ENCODE results near the gene ST8SIA5. TPM values are rescaled to one million over a fixed set of nuclear protein-coding genes. Genes with fewer than 3 reads are reported as not detected.

The ST8SIA5 gene
- total RNA-seq, 1 experiment from 2014 or later: 0.54 TPM

DNA sequence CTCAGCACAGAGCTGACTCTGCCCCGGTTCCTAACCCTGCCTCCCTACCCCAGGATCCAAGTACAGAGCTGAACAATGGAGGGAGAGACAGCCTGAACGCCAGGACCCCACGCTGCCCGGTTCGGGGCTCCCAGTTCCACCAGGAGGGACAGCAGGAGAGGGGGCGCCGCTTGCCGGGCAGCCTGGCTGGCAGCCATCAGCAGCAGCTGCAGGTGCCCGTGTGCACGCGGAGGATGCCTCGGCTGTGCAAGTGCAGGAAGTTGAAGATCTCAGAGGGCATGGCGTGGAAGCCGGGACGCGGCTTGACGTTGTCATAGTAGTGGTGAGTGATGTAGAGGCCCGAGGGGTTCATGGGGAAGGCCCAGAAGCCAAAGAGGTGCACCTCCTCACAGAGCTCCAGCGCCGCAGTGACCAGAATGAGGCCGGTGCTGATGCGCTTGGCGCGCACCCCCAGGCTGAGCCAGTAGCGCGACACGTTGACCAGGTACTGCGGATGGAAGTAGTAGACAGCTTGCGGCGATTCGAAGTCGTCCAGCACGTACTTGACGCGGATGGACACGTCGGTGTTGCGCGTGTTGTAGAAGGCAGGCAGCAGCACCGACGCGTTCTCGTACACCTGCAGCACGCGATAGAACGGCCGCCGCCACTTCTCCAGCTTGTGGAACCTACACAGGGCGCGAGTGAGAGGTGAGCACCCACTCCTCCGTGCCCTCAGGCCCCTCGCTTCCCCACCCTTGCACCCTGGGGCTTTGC is 76.8 kb downstream of the ST8SIA5 start:
- ChIA-PET POLR2A (no interaction called here), RAD21 (ENCODE audit: low non-redundant PET in 1 of 2, low total read pairs in 2 of 2, uncharacterized antibody in 2 of 2, unreplicated experiment in 2 of 2) (no interaction called here), CTCF (no interaction called here)
- H3K79me2 ChIP-seq (ENCODE audit: insufficient read depth, low read length): no peaks in the 10 kb centered on the region
- peaks cover 0 to 3% of the 10 kb centered on the region in 2 experiments; a peak in 1 of 4 replicates for H3K4me1 ChIP-seq (ENCODE audit: control insufficient read depth in 1 of 2, insufficient read depth in 2 of 2, low read length in 2 of 2)
- no peak overlapping the region for H3K9ac ChIP-seq (ENCODE audit: low read length)
- TF ChIP-seq CBX3 (IDR thresholded peaks at IDR 0.05; ENCODE audit: low read depth) (no peak), FOSL1 (IDR thresholded peaks at IDR 0.05; ENCODE audit: low read depth) (no peak), JUND (IDR thresholded peaks at IDR 0.05) (no peak), EZH2 (IDR thresholded peaks at IDR 0.05) (no peak), SP1 (IDR thresholded peaks at IDR 0.05; ENCODE audit: low read depth) (no peak), SRF (IDR thresholded peaks at IDR 0.05; ENCODE audit: low read depth) (no peak), POLR2AphosphoS5 (IDR thresholded peaks at IDR 0.05; ENCODE audit: low read depth, low read length) (no peak)
- TF ChIP-seq, protein P1, sequence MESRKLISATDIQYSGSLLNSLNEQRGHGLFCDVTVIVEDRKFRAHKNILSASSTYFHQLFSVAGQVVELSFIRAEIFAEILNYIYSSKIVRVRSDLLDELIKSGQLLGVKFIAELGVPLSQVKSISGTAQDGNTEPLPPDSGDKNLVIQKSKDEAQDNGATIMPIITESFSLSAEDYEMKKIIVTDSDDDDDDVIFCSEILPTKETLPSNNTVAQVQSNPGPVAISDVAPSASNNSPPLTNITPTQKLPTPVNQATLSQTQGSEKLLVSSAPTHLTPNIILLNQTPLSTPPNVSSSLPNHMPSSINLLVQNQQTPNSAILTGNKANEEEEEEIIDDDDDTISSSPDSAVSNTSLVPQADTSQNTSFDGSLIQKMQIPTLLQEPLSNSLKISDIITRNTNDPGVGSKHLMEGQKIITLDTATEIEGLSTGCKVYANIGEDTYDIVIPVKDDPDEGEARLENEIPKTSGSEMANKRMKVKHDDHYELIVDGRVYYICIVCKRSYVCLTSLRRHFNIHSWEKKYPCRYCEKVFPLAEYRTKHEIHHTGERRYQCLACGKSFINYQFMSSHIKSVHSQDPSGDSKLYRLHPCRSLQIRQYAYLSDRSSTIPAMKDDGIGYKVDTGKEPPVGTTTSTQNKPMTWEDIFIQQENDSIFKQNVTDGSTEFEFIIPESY (IDR thresholded peaks at IDR 0.05; ENCODE audit: extremely low read depth, insufficient replicate concordance, low read length): no peak
- ATAC-seq (no peak), DNase-seq (ENCODE audit: low read depth, low spot score) (no peak)
- no peak overlapping the region for H2AFZ ChIP-seq (ENCODE audit: low read depth, low read length, poor library complexity, severe bottlenecking)
- no peaks in the 10 kb centered on the region for H3K9me2 ChIP-seq (ENCODE audit: insufficient read depth)
- BruUV-seq (replicated peaks): no TSS peak
- H3K27ac ChIP-seq (ENCODE audit: low read depth, low read length): no peak overlapping the region
- no peaks in the 10 kb centered on the region for H3K9me3 ChIP-seq (ENCODE audit: control insufficient read depth in 1 of 2, insufficient read depth in 1 of 2, low read depth in 1 of 2, low read length in 2 of 2)
- H3K4me3 ChIP-seq (replicated peaks in 1 of 2; ENCODE audit: low read depth in 1 of 2, low read length in 2 of 2): no peak overlapping the region
- no peaks in the 10 kb centered on the region for H4K20me1 ChIP-seq (ENCODE audit: insufficient read depth)
- H3K4me2 ChIP-seq (ENCODE audit: low read length): no peak overlapping the region
- no peaks in the 10 kb centered on the region for H3K36me3 ChIP-seq (ENCODE audit: control insufficient read depth in 1 of 2, insufficient read depth in 2 of 2, low read length in 2 of 2)
- H3K27me3 ChIP-seq (ENCODE audit: insufficient read depth, low read length): 0 out of 2 replicates have a peak, but pooled peaks cover 5% of the 10 kb centered on the region
- intact Hi-C loops (cut with micrococcal nuclease): no loop called here

Measured in HCT116 (cell line).